HEK293T (cell line): Measurements from ENCODE around the gene TRAPPC10.
"Not testable (repeated sequence)": the region's sequence is repeated elsewhere in the genome, so short reads cannot be mapped to it uniquely, and the experiment has no call there.

Experiments used
- FOXM1 ChIP-seq: fragments of 450-650 bp; IDR thresholded peaks from 2 replicates; pipeline ENCODE4 v1.6.1; 2017; ENCODE audit warnings: mild to moderate bottlenecking, borderline replicate concordance
- HDGF ChIP-seq: fragments of 450-650 bp; IDR thresholded peaks from 2 replicates; pipeline ENCODE4 v1.6.1; 2017; ENCODE audit warnings: antibody characterized with exemption, borderline replicate concordance

DNA sequence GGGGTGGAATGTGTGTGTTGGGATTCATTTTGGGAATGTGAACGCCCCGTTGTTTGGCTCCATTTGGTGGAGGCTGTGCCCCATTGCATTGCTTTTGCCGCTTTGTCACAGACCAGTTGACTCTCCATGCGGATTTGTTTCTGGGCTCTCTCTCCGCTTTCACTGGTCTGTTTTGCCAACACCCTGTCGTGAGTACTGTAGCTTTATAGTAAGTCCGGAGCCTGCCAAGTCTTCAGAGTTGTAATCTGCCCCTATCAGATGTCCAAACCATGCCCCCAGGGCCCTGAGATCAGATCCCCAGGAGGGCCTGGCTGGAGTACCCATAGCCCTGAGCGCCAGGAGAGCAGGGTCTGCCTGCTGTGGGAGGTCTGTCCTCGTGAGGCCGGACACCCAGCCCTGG lies 138.1 kb downstream of the TRAPPC10 start:
- not testable (repeated sequence) for TF ChIP-seq FOXM1, HDGF
